ENCODE data around the gene MS4A4E.
"Not testable (repeated sequence)": the region's sequence is repeated elsewhere in the genome, so short reads cannot be mapped to it uniquely, and the experiment has no call there.

MS4A4E gene

GRCh38 chr11:60214386-60214785, 28.6 kb downstream of the MS4A4E start:
- Histone ChIP-seq H3K27ac (ENCODE audit: low read length) (no peak overlapping the region), H3K27me3 (ENCODE audit: control insufficient read depth, insufficient read depth, low read length) (no peaks in the 10 kb centered on the region)

DNA sequence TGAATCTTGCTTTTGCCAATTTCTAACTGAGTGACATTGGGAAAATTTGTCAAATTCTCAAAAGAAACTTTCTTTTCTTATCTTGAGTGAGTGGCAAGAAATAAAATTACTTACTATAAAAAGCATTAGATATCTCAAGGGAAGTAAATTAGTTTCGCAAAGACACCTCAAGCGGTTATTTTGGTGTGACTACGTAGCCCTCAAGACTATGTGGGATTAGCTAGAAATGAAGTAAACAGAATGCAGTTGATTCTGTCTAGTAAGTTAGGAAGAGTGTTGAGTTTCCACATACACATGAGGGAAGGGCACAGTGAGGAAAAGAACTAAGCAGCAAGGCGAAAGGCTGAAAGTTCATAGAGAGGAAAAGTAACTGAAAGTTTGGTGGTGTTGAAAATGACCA, 31.7 kb downstream of the MS4A4E start:
- Histone ChIP-seq H3K4me1 (ENCODE audit: control insufficient read depth, low read depth, low read length) (peaks cover 6% of the 10 kb centered on the region), H3K36me3 (ENCODE audit: control insufficient read depth, low read depth, low read length) (no peaks in the 10 kb centered on the region), H3K27ac (ENCODE audit: low read length) (no peak overlapping the region), H3K9ac (ENCODE audit: low read length) (no peak overlapping the region), H3K9me3 (ENCODE audit: control insufficient read depth, low read depth, low read length) (no peaks in the 10 kb centered on the region), H3K27me3 (ENCODE audit: control insufficient read depth, insufficient read depth, low read length) (no peaks in the 10 kb centered on the region), H3K4me3 (ENCODE audit: low read length) (no peak overlapping the region)

More at GRCh38 chr11:60214386-60214785, 28.6 kb downstream of the MS4A4E start:
- Histone ChIP-seq H3K4me1 (ENCODE audit: control insufficient read depth, low read depth, low read length) (peaks cover under 1% of the 10 kb centered on the region), H3K9me3 (ENCODE audit: control insufficient read depth, low read depth, low read length) (no peaks in the 10 kb centered on the region), H3K9ac (ENCODE audit: low read length) (no peak overlapping the region), H3K4me3 (ENCODE audit: low read length) (no peak overlapping the region), H3K36me3 (ENCODE audit: control insufficient read depth, low read depth, low read length) (no peaks in the 10 kb centered on the region)

DNA sequence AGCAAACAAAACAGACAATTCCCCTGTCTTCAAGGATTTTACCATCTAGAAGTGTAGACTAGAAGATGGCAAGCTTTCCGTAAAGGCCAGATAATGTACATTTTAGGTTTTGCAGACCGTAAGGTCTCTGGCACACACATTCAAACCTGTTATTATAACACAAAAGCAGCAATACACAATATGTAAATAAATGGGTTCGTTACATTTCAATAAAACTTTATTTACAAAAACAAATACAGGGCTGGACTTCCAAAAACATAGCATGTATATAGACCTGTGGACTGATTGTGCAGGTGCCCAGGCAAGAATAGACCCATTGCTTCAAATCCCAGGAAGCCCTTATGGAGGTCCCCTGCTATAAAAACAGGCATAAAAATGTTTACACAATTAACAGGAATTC, 33.0 kb downstream of the MS4A4E start:
- no peak overlapping the region for H3K27ac ChIP-seq (ENCODE audit: low read length)
- H3K27me3 ChIP-seq (ENCODE audit: control insufficient read depth, insufficient read depth, low read length): no peaks in the 10 kb centered on the region
- no peaks in the 10 kb centered on the region for H3K36me3 ChIP-seq (ENCODE audit: control insufficient read depth, low read depth, low read length)
- no peaks in the 10 kb centered on the region for H3K9me3 ChIP-seq (ENCODE audit: control insufficient read depth, low read depth, low read length)
- no peak overlapping the region for H3K9ac ChIP-seq (ENCODE audit: low read length)
- peaks cover 6% of the 10 kb centered on the region for H3K4me1 ChIP-seq (ENCODE audit: control insufficient read depth, low read depth, low read length)
- H3K4me3 ChIP-seq (ENCODE audit: low read length): no peak overlapping the region

- H3K4me1 ChIP-seq (ENCODE audit: control insufficient read depth, low read depth, low read length): peaks cover 6% of the 10 kb centered on the region
- H3K27me3 ChIP-seq (ENCODE audit: control insufficient read depth, insufficient read depth, low read length): no peaks in the 10 kb centered on the region
- no peak overlapping the region for H3K27ac ChIP-seq (ENCODE audit: low read length)
- no peak overlapping the region for H3K4me3 ChIP-seq (ENCODE audit: low read length)
- H3K9me3 ChIP-seq (ENCODE audit: control insufficient read depth, low read depth, low read length): no peaks in the 10 kb centered on the region
- no peak overlapping the region for H3K9ac ChIP-seq (ENCODE audit: low read length)
- no peaks in the 10 kb centered on the region for H3K36me3 ChIP-seq (ENCODE audit: control insufficient read depth, low read depth, low read length)
Observed at GRCh38 chr11:60208951-60209350, 34.0 kb downstream of the MS4A4E start.

GRCh38 chr11:60208146-60208895, 34.6 kb downstream of the MS4A4E start:
- H3K4me1 ChIP-seq (ENCODE audit: control insufficient read depth, low read depth, low read length): peaks cover 6% of the 10 kb centered on the region
- no peaks in the 10 kb centered on the region for H3K36me3 ChIP-seq (ENCODE audit: control insufficient read depth, low read depth, low read length)
- H3K9me3 ChIP-seq (ENCODE audit: control insufficient read depth, low read depth, low read length): no peaks in the 10 kb centered on the region
- H3K9ac ChIP-seq (ENCODE audit: low read length): no peak overlapping the region
- no peak overlapping the region for H3K27ac ChIP-seq (ENCODE audit: low read length)
- H3K27me3 ChIP-seq (ENCODE audit: control insufficient read depth, insufficient read depth, low read length): no peaks in the 10 kb centered on the region
- H3K4me3 ChIP-seq (ENCODE audit: low read length): no peak overlapping the region

DNA sequence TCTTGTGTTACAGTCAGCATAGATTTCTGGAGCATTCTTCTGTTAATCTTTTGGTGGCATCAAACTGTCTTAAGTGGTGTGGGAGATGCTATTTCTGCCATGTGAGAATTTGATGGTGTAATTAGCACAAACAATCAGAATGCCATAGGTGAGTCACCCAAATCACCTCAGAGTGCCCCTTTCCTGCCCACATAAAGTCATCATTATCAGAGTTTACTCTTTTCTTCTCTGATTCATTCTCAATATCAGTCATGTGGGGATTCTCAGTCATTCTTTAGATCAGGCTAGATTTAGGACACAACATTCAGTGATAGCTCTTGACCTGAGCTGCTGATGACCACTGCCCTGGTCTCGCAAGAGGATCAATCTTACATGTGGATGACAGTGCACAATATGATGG, 36.3 kb downstream of the MS4A4E start:
- peaks cover 6% of the 10 kb centered on the region for H3K4me1 ChIP-seq (ENCODE audit: control insufficient read depth, low read depth, low read length)
- H3K36me3 ChIP-seq (ENCODE audit: control insufficient read depth, low read depth, low read length): no peaks in the 10 kb centered on the region
- no peak overlapping the region for H3K9ac ChIP-seq (ENCODE audit: low read length)
- no peaks in the 10 kb centered on the region for H3K9me3 ChIP-seq (ENCODE audit: control insufficient read depth, low read depth, low read length)
- no peak overlapping the region for H3K4me3 ChIP-seq (ENCODE audit: low read length)
- no peak overlapping the region for H3K27ac ChIP-seq (ENCODE audit: low read length)
- no peaks in the 10 kb centered on the region for H3K27me3 ChIP-seq (ENCODE audit: control insufficient read depth, insufficient read depth, low read length)

DNA sequence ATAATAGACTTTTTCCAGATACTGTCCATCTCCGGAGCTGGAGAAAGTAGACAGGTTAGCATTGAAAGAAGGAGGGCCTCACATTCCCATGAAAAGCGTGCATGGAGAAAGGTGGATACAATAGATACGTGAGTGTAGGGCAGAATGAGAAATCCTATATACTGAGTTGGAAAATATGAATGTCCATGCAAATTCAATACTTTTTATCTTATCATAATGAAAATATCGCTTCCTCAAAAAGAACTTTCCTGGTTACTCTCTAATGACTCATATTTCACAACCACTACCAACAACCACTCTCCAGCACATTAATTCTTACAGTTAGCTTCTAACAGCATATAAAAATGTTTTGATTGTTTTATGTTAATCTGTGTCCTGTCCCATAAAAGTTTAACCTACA, 38.0 kb downstream of the MS4A4E start:
- Histone ChIP-seq H3K27me3 (ENCODE audit: control insufficient read depth, insufficient read depth, low read length) (no peaks in the 10 kb centered on the region), H3K36me3 (ENCODE audit: control insufficient read depth, low read depth, low read length) (no peaks in the 10 kb centered on the region), H3K9me3 (ENCODE audit: control insufficient read depth, low read depth, low read length) (no peaks in the 10 kb centered on the region), H3K4me3 (ENCODE audit: low read length) (no peak overlapping the region), H3K4me1 (ENCODE audit: control insufficient read depth, low read depth, low read length) (peaks cover 6% of the 10 kb centered on the region), H3K9ac (ENCODE audit: low read length) (no peak overlapping the region), H3K27ac (ENCODE audit: low read length) (no peak overlapping the region)

GRCh38 chr11:60201334-60201733, 41.6 kb downstream of the MS4A4E start:
- H3K27ac ChIP-seq (ENCODE audit: low read length); H3K9me3 ChIP-seq (ENCODE audit: control insufficient read depth, low read depth, low read length); H3K9ac ChIP-seq (ENCODE audit: low read length); H3K4me3 ChIP-seq (ENCODE audit: low read length); H3K4me1 ChIP-seq (ENCODE audit: control insufficient read depth, low read depth, low read length); H3K27me3 ChIP-seq (ENCODE audit: control insufficient read depth, insufficient read depth, low read length); H3K36me3 ChIP-seq (ENCODE audit: control insufficient read depth, low read depth, low read length): not testable (repeated sequence)

DNA sequence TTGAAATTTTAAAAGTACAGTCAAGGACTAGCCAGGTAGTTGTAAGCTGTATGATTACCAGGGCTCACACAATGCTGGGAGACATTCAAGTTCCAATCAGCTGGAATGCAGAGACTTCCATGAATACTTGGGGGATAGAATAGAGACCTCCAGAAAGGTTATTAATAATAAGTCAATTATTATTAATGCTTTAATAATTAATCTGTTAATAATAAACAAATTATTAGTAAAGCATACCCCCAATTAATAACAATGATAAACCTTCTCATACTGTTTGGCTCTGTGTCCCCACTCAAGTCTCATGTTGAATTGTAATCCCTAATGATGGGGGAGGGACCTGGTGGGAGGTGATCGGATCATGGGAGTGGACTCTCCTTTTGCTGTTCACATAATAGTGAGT, 45.5 kb downstream of the MS4A4E start:
- Histone ChIP-seq H3K27me3 (ENCODE audit: control insufficient read depth, insufficient read depth, low read length) (no peaks in the 10 kb centered on the region), H3K27ac (ENCODE audit: low read length) (no peak overlapping the region), H3K4me3 (ENCODE audit: low read length) (no peak overlapping the region), H3K9me3 (ENCODE audit: control insufficient read depth, low read depth, low read length) (no peaks in the 10 kb centered on the region), H3K9ac (ENCODE audit: low read length) (no peak overlapping the region), H3K36me3 (ENCODE audit: control insufficient read depth, low read depth, low read length) (no peaks in the 10 kb centered on the region), H3K4me1 (ENCODE audit: control insufficient read depth, low read depth, low read length) (no peaks in the 10 kb centered on the region)

DNA sequence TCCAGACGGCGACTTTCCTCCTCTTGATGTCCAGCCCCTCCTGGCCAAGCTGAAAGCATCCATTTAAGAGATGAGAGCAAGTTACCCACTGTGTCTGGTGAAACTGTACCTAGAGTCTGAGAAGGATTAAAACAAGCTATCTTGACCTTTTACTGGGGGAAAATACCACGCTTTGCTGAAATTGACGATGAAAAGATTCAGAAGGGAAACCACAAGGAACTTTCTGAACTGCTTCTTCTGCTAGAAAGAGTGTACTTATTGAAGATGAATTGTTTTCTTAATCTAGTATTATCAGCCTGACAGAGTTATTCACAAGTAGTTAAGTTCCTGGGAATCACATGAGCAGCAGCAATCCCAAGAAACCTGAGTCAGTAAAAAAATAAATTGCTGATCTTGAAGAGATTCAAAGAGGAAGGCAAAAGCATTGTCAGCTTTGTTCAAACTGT, 47.0 kb downstream of the MS4A4E start:
- no peaks in the 10 kb centered on the region for H3K4me1 ChIP-seq (ENCODE audit: control insufficient read depth, low read depth, low read length)
- no peaks in the 10 kb centered on the region for H3K9me3 ChIP-seq (ENCODE audit: control insufficient read depth, low read depth, low read length)
- no peaks in the 10 kb centered on the region for H3K36me3 ChIP-seq (ENCODE audit: control insufficient read depth, low read depth, low read length)
- H3K4me3 ChIP-seq (ENCODE audit: low read length): no peak overlapping the region
- no peak overlapping the region for H3K27ac ChIP-seq (ENCODE audit: low read length)
- no peaks in the 10 kb centered on the region for H3K27me3 ChIP-seq (ENCODE audit: control insufficient read depth, insufficient read depth, low read length)
- H3K9ac ChIP-seq (ENCODE audit: low read length): no peak overlapping the region

DNA sequence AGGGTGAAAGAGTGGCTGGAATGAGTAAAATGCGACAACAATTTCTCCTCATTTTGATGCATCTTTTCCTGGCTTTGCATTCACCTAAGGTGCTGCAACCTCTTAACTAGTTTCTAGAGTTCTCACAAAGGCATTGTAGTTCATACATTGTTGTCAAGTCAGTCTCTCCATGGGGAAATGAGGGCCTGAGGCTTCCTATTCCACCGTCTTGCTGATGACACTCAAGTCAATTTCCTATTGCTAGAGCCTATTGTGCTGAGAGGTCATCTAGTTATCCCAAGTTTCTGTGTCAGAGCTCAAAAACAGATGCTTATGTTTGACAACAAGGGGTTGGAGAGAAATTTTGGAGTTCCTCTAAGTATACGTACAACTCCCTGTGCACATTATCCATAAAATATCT, 48.4 kb downstream of the MS4A4E start:
- no peak overlapping the region for H3K4me3 ChIP-seq (ENCODE audit: low read length)
- no peak overlapping the region for H3K27ac ChIP-seq (ENCODE audit: low read length)
- H3K27me3 ChIP-seq (ENCODE audit: control insufficient read depth, insufficient read depth, low read length): no peaks in the 10 kb centered on the region

GRCh38 chr11:60193687-60194433, 49.1 kb downstream of the MS4A4E start:
- Histone ChIP-seq H3K4me3 (ENCODE audit: low read length) (no peak overlapping the region), H3K9ac (ENCODE audit: low read length) (no peak overlapping the region), H3K36me3 (ENCODE audit: control insufficient read depth, low read depth, low read length) (no peaks in the 10 kb centered on the region), H3K4me1 (ENCODE audit: control insufficient read depth, low read depth, low read length) (no peaks in the 10 kb centered on the region), H3K27ac (ENCODE audit: low read length) (no peak overlapping the region), H3K27me3 (ENCODE audit: control insufficient read depth, insufficient read depth, low read length) (no peaks in the 10 kb centered on the region), H3K9me3 (ENCODE audit: control insufficient read depth, low read depth, low read length) (no peaks in the 10 kb centered on the region)

More for the DNA sequence above, 48.4 kb downstream of the MS4A4E start:
- Histone ChIP-seq H3K9me3 (ENCODE audit: control insufficient read depth, low read depth, low read length) (no peaks in the 10 kb centered on the region), H3K4me1 (ENCODE audit: control insufficient read depth, low read depth, low read length) (no peaks in the 10 kb centered on the region), H3K9ac (ENCODE audit: low read length) (no peak overlapping the region), H3K36me3 (ENCODE audit: control insufficient read depth, low read depth, low read length) (no peaks in the 10 kb centered on the region)
